Measurements from ENCODE around the gene POMGNT2.

Gene POMGNT2

DNA sequence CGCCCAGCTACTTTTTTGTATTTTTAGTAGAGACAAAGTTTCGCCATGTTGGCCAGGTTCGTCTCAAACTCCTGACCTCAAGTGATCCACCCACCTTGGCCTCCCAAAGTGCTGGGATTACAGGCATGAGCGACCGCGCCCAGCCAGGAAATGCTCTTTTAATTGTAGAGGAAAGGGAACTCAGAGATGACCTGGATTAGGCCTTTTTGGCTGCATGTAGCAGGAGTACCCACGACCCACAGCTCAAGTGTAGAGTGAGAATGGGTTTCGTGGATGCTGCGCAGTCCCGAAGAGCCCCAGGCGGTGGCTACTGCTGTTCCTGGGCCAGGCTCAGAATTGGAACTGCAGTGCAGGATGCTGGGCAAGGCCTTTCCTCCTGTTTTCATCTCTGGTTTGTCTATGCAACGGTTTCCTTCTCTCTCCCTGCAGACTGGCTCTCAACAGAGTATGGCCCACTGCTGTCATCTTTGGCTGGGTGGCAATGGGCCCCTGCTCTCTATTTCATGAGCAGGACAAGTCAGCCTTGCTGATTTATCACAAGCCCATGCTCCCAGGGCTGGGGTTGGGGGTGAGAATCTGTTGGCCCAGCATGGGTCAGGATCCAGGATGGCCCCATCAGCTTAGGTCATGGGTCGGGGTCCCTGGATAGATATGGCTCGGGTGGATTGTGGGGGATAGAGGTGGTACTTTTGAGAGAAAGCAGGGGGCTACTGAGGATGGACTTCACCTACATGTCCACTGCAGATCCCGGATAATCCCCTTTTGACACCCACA, 75.5 kb downstream of the POMGNT2 start:
- DNase-seq (ENCODE audit: low read depth, low spot score) = no peak
- no peak overlapping the region for H3K27ac ChIP-seq
